ENCODE measurements around the gene SCCPDH. TPM values are rescaled to one million over a fixed set of nuclear protein-coding genes. Genes with fewer than 3 reads are reported as not detected.

The SCCPDH gene
- total RNA-seq, 1 donor from 2014 or later: 101 TPM

DNA sequence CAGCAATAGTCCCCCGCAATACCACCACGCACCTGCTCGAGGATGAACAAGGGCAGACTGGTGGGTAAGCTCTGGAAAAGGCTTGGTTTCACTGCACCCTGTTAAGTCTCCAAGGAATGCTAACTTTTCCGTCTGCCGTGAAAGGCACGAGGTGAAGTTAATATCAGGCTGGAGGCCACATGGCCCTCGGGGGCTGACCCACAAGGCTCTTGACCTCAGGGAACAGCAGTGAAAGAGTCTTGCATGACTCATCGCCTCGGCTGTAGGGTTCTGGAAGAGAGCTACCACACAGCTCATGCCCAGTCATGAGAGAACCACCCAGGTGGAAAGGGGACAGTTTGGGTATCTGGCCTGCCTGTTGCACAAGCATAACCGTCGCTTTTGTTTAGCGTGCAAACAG is 24.7 kb downstream of the SCCPDH start:
- DNase-seq (ENCODE audit: low read depth): peak; percentile 91

GRCh38 chr1:246750752-246751151 is 26.5 kb downstream of the SCCPDH start:
- peak; percentile 22 for DNase-seq (ENCODE audit: low read depth)

DNA sequence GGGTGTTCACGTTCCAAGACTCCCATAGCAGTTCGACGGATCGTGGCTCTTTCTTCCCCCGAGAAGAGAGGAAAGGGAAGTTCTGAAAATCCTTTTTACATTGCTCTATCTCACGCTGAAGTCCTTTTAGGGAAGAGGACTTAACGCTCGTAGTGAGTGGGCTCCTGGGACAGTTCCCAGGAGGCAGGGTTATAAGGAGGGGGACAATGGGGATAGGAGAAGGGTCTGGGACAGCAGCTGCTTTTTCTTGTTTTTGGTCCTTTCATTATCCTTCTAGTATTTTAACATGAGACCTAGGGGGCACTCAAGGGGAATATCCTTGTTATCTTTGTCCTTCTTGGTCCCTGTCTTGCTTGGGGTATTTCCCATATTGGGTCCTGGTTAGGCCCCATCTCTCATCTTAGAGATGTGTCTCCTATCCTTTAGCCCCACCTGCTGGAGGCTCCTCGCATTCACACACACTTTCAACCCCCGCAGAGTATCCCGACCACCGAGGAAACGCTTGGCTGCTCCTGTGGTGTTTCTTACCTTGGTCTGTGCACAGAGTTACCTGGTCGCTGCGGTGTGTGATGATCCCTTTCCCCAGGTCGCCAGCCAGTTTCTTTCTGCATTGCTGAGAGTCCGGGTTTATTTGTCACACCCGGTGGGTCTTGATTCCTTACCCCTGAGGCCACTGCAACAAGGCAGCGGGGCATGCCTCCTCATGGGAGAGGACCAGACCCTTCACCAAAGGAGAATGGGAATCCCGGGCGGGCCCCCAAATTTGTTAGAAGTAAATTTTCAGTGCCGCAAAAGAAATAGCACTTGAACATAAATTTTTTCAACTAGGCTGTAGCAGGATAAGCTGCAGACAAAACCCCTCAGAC is 29.7 kb downstream of the SCCPDH start:
- DNase-seq (ENCODE audit: low read depth): peak; percentile 68

DNA sequence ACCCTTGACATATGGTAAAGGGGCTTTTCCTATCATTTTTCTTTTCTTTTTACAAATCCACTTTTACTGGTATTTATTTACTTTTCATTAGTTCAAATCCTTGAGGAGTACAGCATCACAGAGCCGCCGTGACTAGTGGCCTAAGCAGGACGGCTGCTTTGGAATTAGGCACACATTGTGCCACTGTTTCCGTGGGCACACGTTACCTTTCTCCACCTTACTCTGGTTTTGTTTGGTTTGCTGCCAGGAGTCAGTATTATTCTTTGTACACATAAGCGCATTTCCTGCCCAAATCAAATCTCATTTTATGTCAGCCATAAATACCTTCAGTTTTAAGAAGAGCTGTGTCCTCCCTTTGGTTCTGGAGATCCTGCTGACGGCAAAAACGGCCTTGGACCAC is 31.2 kb downstream of the SCCPDH start:
- DNase-seq (ENCODE audit: low read depth): no peak

DNA sequence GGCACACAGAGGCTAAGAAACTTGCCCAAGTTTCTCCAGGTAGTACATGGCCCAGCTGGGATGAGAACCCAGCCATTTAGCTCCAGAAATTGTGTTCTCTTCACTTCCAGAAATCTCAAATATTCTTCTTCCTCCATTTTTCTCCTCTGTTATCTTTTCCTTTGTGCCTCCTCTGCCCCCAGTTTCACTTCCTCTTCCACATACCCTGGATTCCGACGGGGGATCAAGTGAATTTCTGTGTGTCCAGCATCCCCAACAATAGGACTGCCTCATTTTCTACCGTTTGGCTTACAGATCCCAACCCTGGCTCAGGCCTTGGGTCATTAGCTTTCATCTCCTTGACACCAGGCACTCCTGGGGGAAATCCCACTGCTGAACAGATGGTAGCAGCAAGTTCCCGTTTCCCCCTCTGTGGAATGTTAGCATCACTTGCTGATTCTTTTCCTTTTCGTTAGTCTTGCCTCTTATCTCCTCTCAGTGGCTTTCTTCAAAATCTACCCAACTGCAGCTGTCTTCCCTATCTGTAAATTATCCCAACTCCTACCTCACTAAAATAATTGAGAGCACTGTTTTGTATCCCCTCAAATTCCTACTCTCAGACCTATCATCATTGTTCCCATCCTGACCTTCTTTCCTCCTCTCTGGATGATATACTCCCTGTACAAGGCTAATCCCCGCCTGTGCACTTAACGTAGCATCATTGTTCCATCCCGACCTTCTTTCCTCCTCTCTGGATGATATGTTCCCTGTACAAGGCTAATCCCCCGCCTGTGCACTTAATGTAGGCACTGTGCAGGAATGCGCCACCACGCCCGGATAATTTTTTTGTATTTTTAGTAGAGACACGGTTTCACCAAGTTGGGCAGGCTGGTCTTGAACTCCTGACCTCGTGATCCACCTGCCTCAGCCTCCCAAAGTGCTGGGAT is 36.5 kb downstream of the SCCPDH start:
- DNase-seq (ENCODE audit: low read depth): no peak

DNA sequence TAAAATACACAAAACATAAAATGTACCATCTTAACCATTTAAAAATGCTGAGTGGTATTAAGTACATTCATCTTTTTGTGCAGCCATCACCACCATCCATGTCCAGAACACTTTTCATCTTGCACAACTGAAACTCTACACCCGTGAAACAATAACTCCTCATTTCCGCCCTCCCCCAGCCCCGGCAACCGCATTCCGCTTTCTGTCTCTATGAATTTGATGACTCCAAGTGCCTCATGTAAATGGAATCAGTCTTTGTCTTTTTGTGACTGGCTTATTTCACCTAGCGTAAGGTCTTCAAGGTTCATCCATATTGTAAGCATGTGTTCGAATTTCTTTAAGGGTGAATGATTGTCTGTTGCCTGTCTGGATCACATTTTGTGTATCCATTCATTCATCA is 37.2 kb downstream of the SCCPDH start:
- no peak for DNase-seq (ENCODE audit: low read depth)

- DNase-seq (ENCODE audit: low read depth): no peak
These were observed 41.3 kb downstream of the SCCPDH start for GRCh38 chr1:246765521-246765920.

DNA sequence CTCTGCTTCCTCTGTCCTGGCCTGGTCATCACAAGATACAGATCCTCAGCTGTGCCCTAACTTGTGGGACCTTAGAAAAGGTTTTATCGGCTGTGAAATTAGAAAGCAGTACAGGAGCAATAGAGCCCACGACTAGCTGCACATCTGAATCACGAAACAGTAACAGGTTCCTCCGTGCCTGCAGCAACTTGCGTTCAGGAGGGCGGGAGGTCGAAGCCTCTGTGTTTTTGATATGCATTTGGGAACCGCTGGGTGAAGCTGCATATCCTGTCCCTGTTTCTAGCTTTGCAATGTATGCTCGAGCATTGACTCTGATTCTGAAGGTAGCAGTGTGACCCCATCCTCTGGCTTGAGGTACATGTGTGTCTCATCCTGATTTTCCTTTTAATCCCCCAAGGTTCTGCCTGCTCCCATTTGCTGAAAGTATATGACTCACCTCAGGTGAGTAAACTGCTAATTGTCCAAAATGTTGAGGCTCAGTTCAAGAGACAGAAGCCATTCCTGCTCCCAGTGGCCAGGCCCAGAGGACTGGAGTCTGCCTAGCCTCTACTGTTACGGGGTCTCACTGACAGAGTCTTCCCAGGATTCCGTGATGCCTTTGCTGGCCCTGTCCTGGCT is 44.3 kb downstream of the SCCPDH start:
- DNase-seq (ENCODE audit: low read depth): no peak

DNA sequence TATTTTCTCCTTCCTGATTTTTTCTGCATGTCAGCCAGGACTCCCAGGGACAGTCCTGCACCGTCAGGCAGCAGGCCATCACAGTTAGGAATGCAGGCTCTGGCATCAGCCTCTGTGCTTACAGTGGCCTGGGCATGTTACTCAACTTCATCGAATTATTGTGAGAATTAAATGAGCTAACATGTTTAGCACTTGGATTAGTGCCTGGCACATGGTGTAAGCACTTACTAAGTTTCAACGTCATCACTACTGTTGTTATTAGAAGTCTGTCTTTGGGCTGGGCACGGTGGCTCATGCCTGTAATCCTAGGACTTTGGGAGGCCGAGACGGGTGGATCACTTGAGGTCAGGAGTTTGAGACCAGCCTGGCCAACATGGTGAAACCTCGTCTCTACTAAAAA is 45.1 kb downstream of the SCCPDH start:
- DNase-seq (ENCODE audit: low read depth): peak; percentile 68

- no peak for DNase-seq (ENCODE audit: low read depth)
These were observed 47.2 kb downstream of the SCCPDH start for GRCh38 chr1:246771366-246771765.

DNA sequence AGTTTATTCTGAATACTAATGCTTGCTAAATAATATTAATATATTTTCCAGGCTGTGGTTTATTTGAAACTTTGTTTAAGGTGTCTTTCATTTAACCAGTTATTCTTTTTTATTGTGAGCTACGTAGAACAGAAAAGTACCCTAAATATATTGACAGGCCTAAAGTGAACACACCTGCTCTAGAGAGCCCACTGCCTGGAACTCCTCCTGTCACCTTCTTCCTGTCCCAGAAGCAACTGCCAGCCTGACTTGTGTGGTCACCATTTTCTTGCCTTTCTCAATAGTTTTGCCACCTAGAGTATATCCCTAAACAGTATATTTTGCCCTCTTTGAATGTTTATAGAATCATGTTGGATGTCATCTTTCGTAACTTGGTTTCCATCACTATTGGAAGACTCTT is 48.5 kb downstream of the SCCPDH start:
- DNase-seq (ENCODE audit: low read depth): no peak

- no peak for DNase-seq (ENCODE audit: low read depth)
These were observed 49.0 kb downstream of the SCCPDH start for GRCh38 chr1:246773213-246773641.

DNA sequence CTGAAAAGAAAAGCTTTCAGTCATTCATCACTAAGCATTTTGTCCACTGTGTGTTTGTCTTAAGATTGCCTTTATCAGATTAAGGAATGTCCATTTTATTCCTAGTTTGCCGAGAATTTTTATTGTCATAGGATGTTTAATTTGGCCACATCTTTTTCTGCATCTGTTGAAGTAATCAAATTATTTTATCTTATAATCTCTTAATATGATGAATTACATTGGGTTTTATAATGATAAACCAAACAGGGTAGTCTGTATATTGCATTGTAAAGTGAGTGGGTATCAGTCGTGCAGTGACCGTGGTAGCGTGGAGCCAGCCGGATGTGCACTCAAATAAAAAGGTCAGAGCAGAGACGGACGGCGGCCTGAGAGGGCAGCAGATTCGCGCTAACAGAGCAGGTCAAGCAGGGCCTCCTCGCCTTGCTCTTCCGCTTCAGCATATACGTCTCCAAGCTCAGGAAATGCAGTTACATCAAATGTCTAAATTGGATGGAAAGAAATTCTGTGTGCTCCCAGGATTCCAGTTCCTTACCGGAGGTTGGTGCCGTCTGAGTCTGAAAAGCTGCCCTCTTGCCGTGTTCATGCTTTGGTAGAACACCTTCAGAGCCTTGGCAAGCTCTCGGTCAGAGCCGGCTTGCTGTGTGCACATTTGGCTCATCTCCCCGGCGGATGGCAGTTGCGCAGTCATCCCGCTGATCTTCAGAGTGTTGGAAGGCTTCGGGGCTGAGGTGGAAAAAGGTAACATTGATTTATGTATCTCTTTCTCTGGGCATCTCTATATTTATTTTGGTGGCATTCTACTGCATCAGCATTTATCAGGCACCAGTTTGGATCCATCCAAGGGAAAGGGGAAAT is 51.5 kb downstream of the SCCPDH start:
- no peak for DNase-seq (ENCODE audit: low read depth)

DNA sequence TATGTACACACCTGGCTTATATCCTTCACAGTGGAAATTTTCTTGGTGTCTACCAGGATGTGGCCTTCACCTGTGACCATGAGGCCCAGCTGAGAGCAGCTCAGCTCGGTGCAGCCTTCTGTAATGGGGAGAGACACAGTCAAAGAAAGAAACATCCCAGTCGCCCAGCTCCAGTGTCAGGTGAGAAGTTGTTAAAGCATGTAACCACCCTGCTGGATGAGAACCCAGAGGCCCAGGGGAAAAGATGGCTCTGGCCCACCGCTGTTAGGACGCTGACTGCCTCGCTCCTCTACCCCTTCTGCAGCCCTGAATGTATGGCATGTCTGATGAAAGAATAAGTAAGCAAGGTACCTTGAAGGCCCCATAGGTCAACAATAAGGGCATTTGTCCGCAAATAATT is 52.7 kb downstream of the SCCPDH start:
- DNase-seq (ENCODE audit: low read depth): no peak

DNA sequence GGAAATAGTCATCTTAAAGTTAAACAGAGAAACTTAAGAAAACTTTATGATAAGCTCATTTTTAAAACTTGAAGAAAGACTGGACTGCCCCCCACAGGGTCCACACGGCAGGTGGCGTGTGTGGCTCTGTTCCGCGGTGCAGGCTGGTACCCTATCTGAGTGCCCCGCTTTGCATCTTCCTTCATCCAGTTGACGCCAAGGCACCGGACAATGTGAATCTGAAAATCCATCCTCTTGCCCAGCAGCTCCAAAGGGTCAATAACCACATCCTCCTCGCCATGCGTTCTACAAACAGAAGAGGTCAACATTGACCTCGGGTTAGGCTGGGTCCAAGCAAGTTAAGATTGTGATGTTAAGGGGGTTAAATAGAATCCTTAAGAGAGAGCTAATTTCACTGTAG is 54.5 kb downstream of the SCCPDH start:
- DNase-seq (ENCODE audit: low read depth): no peak

- no peak for DNase-seq (ENCODE audit: low read depth)
These were observed 55.5 kb downstream of the SCCPDH start for GRCh38 chr1:246779561-246780175.

GRCh38 chr1:246780264-246780663 is 56.1 kb downstream of the SCCPDH start:
- no peak for DNase-seq (ENCODE audit: low read depth)

DNA sequence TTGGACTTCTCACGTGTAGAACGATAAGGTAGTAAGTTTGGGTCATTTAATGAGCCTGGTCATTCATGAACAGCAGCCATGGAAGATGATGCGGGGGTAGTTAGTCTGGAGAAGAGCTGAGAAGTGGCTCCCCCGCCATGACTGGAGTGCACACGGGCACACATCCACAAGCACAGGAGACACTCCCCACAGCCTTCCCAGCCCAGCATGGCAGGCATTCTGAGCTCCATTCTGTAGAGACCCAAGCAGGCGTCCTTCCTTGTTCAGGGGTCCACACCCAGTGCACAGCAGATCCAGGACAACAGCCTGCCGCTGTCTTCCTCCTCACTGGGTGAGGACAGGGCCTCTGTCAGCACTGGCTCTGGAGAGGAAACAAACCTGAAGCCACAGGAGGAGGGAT is 57.0 kb downstream of the SCCPDH start:
- no peak for DNase-seq (ENCODE audit: low read depth)

DNA sequence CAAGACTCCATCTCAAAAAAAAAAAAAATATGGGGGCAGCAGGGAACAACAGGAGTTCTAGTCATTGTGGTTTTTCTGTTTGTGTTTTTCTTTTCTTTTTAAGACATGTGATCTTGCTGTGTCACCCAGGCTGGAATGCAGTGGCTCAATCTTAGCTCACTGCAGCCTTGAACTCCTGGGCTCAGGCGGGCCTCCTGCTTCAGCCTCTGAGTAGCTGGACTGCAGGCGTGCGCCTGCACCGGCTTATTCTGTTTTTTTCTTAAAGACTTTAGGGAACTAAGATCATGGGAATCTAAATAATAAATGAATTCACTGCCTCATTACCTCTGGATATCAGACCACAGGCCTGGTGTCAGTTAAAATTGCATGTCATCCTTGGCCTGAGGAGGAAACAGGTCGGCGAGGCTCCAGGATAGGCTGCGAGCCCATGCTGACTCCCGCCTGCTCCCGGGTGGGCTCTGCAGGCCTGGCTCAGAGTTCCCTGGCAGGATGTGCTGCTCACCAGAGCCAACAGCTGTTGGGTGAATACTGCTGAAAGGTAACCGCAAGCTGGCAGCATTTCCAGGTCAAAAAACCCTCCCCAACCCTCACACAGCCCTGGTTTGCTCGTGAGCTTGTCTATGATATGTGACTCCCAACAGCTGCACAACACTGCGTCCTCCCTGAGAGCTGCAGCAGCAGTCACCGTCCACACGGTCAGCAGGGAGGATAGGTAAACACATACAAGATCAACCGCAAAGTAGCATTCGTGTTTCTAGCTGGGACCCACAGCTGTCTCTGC is 58.1 kb downstream of the SCCPDH start:
- peak; percentile 100 for DNase-seq (ENCODE audit: low read depth)
